ENCODE results near the gene ENTPD7. TPM values are rescaled to one million over a fixed set of nuclear protein-coding genes. Genes with fewer than 3 reads are reported as not detected.

The ENTPD7 gene
- total and polyA plus RNA-seq, 8 donors, result 15.1 to 18.0 (median 16.1) TPM

- peaks cover 0 to 21% of the 10 kb centered on the region in 2 donors for H3K4me1 ChIP-seq
- intact Hi-C loops (cut with DNase I), result no loop called here
- TF ChIP-seq CTCF (IDR thresholded peaks at IDR 0.05), result no peak
- H3K9me3 ChIP-seq, result no peaks in the 10 kb centered on the region
- DNase-seq, result no peak
- ATAC-seq, result no peak
- H3K4me3 ChIP-seq, result no peak overlapping the region
- H3K27ac ChIP-seq, result peak overlapping the region in 1 of 2 donors; percentile 59
- H3K36me3 ChIP-seq, result peaks cover 0 to 25% of the 10 kb centered on the region in 2 donors
- no peaks in the 10 kb centered on the region for H3K27me3 ChIP-seq
These were observed 15.5 kb downstream of the ENTPD7 start for GRCh38 chr10:99674762-99675161.

GRCh38 chr10:99676426-99676825 lies 17.1 kb downstream of the ENTPD7 start:
- DNase-seq (no peak), ATAC-seq (peak; percentile 29)
- intact Hi-C loops (cut with DNase I), result no loop called here
- no peak overlapping the region for H3K27ac ChIP-seq
- peaks cover 0 to 30% of the 10 kb centered on the region in 2 donors for H3K36me3 ChIP-seq
- H3K27me3 ChIP-seq, result no peaks in the 10 kb centered on the region
- TF ChIP-seq CTCF (IDR thresholded peaks at IDR 0.05), result no peak
- no peak overlapping the region for H3K4me3 ChIP-seq
- H3K4me1 ChIP-seq, result peaks cover 0 to 21% of the 10 kb centered on the region in 2 donors
- H3K9me3 ChIP-seq, result no peaks in the 10 kb centered on the region

- H3K9me3 ChIP-seq, result no peaks in the 10 kb centered on the region
- peaks cover 0 to 30% of the 10 kb centered on the region in 2 donors for H3K36me3 ChIP-seq
- peaks cover 0 to 21% of the 10 kb centered on the region in 2 donors for H3K4me1 ChIP-seq
- no peaks in the 10 kb centered on the region for H3K27me3 ChIP-seq
- TF ChIP-seq CTCF (IDR thresholded peaks at IDR 0.05), result no peak
- H3K27ac ChIP-seq, result no peak overlapping the region
- no peak overlapping the region for H3K4me3 ChIP-seq
- no peak for ATAC-seq
- DNase-seq, result no peak
- intact Hi-C loops (cut with DNase I), result no loop called here
These were observed 17.6 kb downstream of the ENTPD7 start for GRCh38 chr10:99676895-99677294.

GRCh38 chr10:99678921-99679320 lies 19.6 kb downstream of the ENTPD7 start:
- peaks cover 0 to 27% of the 10 kb centered on the region in 2 donors for H3K36me3 ChIP-seq
- no peak overlapping the region for H3K27ac ChIP-seq
- no peaks in the 10 kb centered on the region for H3K27me3 ChIP-seq
- TF ChIP-seq CTCF (IDR thresholded peaks at IDR 0.05), result no peak
- H3K4me1 ChIP-seq, result peaks cover 0 to 12% of the 10 kb centered on the region in 2 donors
- no peak overlapping the region for H3K4me3 ChIP-seq
- DNase-seq (no peak), ATAC-seq (no peak)
- intact Hi-C loops (cut with DNase I), result no loop called here
- H3K9me3 ChIP-seq, result no peaks in the 10 kb centered on the region

GRCh38 chr10:99681553-99681952 lies 22.2 kb downstream of the ENTPD7 start:
- H3K4me3 ChIP-seq, result no peak overlapping the region
- DNase-seq (peak in 1 of 4 donors; percentile 55), ATAC-seq (no peak)
- TF ChIP-seq CTCF (IDR thresholded peaks at IDR 0.05), result no peak
- H3K4me1 ChIP-seq, result peaks cover 0 to 4% of the 10 kb centered on the region in 2 donors
- peaks cover 0 to 31% of the 10 kb centered on the region in 2 donors for H3K36me3 ChIP-seq
- H3K9me3 ChIP-seq, result no peaks in the 10 kb centered on the region
- intact Hi-C loops (cut with DNase I), result no loop called here
- H3K27ac ChIP-seq, result no peak overlapping the region
- no peaks in the 10 kb centered on the region for H3K27me3 ChIP-seq
